SU-DHL-6 (cell line): Measurements from ENCODE around the gene ABHD15.
A peak's percentile ranks its signal among the peaks of the same experiment; 100 is the strongest.

Experiments used
- H2AFZ ChIP-seq: fragments of 200-600 bp; sonication (generic); 2 replicates; pipeline ENCODE4 v1.6.1; 2014; ENCODE audit warnings: low read depth, mild to moderate bottlenecking, moderate library complexity, mixed read lengths, antibody characterized with exemption, low read length; ENCODE audit not compliant: severe bottlenecking
- H3F3A ChIP-seq: fragments of 200-600 bp; shearing (Covaris generic); 2 replicates; pipeline ENCODE4 v1.6.0; 2016; ENCODE audit warnings: antibody characterized with exemption, mild to moderate bottlenecking; ENCODE audit not compliant: insufficient read depth
- H3K27ac ChIP-seq: fragments of 200-600 bp; sonication (generic); 2 replicates; pipeline ENCODE4 v1.5.1; 2016; ENCODE audit warnings: low read depth, mild to moderate bottlenecking, low read length, moderate library complexity, mixed read lengths
- H3K27me3 ChIP-seq: fragments of 200-600 bp; sonication (generic), shearing (Covaris generic); 2 replicates; pipeline ENCODE4 v1.6.0; 2014; ENCODE audit warnings: mild to moderate bottlenecking, low read length
- H3K36me3 ChIP-seq: fragments of 200-600 bp; sonication (generic); 2 replicates; pipeline ENCODE4 v1.6.1; 2014; ENCODE audit warnings: mild to moderate bottlenecking, low read length, mixed read lengths
- H3K4me2 ChIP-seq: fragments of 300-600, 200-600 bp; shearing (Covaris generic), sonication (generic); 2 replicates; pipeline ENCODE4 v1.6.0; 2014; ENCODE audit warnings: low read length, low read depth, mild to moderate bottlenecking; ENCODE audit not compliant: poor library complexity, severe bottlenecking
- H3K4me3 ChIP-seq: fragments of 200-600 bp; sonication (generic); 2 replicates; pipeline ENCODE4 v1.5.1; 2014; ENCODE audit warnings: antibody characterized with exemption, low read length, mild to moderate bottlenecking, mixed read lengths; ENCODE audit not compliant: insufficient read depth, poor library complexity, severe bottlenecking
- H3K79me2 ChIP-seq: fragments of 200-600 bp; sonication (generic); 2 replicates; pipeline ENCODE4 v1.6.1; 2014; ENCODE audit warnings: mild to moderate bottlenecking, low read length, moderate library complexity; ENCODE audit not compliant: insufficient read depth
- H3K9ac ChIP-seq: fragments of 200-600 bp; sonication (generic); 2 replicates; pipeline ENCODE4 v1.7.0; 2014; ENCODE audit warnings: mild to moderate bottlenecking, low read length
- H3K9me2 ChIP-seq: fragments of 200-600 bp; sonication (generic); replicated peaks from 2 replicates; pipeline ENCODE4 v1.6.1; 2014; ENCODE audit warnings: low read length; ENCODE audit not compliant: insufficient read depth
- H3K9me3 ChIP-seq: fragments of 200-600 bp; sonication (generic); 2 replicates; pipeline ENCODE4 v1.6.1; 2014; ENCODE audit warnings: low read length, mixed read lengths; ENCODE audit not compliant: insufficient read depth
- H4K20me1 ChIP-seq: fragments of 200-600 bp; sonication (generic); 2 replicates; pipeline ENCODE4 v1.6.1; 2014; ENCODE audit warnings: low read depth, mild to moderate bottlenecking, antibody characterized with exemption, low read length, moderate library complexity, mixed read lengths
- EZH2phosphoT487 ChIP-seq: fragments of 200-600 bp; sonication (generic), shearing (Covaris generic); conservative IDR thresholded peaks from 2 replicates; pipeline ENCODE4 v1.6.1; 2018; ENCODE audit warnings: mild to moderate bottlenecking, antibody characterized with exemption, low read length, moderate library complexity, mixed read lengths
- TF ChIP-seq, protein P1 (sequence below): fragments of 200-600 bp; sonication (generic); IDR thresholded peaks from one replicate; pipeline ENCODE4 v1.5.1; 2017; ENCODE audit warnings: antibody characterized with exemption, mild to moderate bottlenecking, low read length, moderate library complexity; ENCODE audit not compliant: insufficient read depth, poor library complexity, severe bottlenecking

Gene ABHD15

DNA sequence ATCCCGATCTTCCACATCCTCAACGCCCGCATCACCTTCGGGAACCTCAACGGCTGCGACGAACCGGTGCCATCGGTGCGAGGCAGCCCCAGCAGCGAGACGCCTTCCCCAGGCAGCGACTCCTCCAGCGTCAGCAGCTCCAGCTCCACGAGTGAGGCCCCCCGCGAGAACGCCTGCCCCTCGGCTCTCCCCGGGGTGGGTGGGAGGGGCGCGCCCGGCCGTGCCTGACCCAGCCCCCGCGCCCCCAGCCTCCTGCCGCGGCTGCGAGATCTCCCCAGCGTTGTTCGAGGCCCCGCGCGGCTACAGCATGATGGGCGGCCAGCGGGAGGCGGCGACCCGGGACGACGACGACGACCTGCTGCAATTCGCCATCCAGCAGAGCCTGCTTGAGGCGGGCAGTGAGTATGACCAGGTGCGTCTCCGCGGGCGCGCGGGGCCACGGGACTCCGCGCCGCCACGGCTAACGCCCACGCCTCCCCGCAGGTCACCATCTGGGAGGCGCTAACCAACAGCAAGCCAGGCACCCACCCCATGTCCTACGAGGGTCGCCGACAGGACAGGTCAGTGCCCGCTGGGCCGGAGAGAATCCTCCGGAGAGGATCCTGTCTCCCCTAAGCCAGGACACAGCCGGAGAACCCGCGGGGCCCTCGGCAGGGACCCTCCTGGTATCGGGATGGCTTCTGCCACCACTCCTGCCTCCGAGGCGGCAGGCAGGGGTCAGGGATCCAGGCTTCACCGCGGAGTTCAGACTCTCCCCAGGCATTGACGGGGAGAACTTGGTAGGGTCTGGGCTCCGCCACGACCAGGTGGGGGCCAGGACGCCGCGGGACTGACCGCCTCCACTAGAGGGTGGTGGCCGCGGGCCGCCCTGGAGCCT is 45.8 kb upstream of the ABHD15 start:
- Histone ChIP-seq H3K9me3 (no peaks in the 10 kb centered on the region), H3K9me2 (no peaks in the 10 kb centered on the region), H4K20me1 (no peaks in the 10 kb centered on the region), H3K9ac (no peak overlapping the region), H3F3A (no peaks in the 10 kb centered on the region), H3K27ac (no peak overlapping the region), H2AFZ (no peak overlapping the region), H3K36me3 (no peaks in the 10 kb centered on the region), H3K27me3 (no peaks in the 10 kb centered on the region), H3K79me2 (no peaks in the 10 kb centered on the region), H3K4me3 (no peak overlapping the region), H3K4me2 (peak overlapping the region; percentile 11)
- TF ChIP-seq EZH2phosphoT487, result no peak
- TF ChIP-seq, protein P1, sequence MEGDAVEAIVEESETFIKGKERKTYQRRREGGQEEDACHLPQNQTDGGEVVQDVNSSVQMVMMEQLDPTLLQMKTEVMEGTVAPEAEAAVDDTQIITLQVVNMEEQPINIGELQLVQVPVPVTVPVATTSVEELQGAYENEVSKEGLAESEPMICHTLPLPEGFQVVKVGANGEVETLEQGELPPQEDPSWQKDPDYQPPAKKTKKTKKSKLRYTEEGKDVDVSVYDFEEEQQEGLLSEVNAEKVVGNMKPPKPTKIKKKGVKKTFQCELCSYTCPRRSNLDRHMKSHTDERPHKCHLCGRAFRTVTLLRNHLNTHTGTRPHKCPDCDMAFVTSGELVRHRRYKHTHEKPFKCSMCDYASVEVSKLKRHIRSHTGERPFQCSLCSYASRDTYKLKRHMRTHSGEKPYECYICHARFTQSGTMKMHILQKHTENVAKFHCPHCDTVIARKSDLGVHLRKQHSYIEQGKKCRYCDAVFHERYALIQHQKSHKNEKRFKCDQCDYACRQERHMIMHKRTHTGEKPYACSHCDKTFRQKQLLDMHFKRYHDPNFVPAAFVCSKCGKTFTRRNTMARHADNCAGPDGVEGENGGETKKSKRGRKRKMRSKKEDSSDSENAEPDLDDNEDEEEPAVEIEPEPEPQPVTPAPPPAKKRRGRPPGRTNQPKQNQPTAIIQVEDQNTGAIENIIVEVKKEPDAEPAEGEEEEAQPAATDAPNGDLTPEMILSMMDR, result no peak

DNA sequence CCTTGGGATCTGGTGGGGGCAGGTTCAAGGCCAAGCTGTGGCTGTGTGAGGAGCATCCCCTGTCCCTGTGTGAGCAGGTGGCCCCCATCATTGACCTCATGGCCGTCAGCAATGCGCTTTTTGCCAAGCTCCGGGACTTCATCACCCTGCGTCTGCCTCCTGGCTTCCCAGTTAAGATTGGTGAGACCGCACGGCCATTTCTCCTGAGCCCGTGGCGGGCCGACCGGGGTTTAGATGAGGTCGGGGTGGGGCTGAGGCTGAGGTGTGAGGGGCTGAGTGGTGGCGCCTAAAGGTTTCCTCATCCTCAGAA is 45.2 kb upstream of the ABHD15 start:
- no peak overlapping the region for H3K4me2 ChIP-seq
- H4K20me1 ChIP-seq, result no peaks in the 10 kb centered on the region
- H3K4me3 ChIP-seq, result no peak overlapping the region
- no peak overlapping the region for H3K27ac ChIP-seq
- H3K9me2 ChIP-seq, result no peaks in the 10 kb centered on the region
- no peaks in the 10 kb centered on the region for H3K9me3 ChIP-seq
- H3K9ac ChIP-seq, result no peak overlapping the region
- H2AFZ ChIP-seq, result no peak overlapping the region
- H3K79me2 ChIP-seq, result no peaks in the 10 kb centered on the region
- no peak for TF ChIP-seq EZH2phosphoT487
- TF ChIP-seq, protein P1, result no peak
- no peaks in the 10 kb centered on the region for H3K36me3 ChIP-seq
- H3F3A ChIP-seq, result no peaks in the 10 kb centered on the region
- H3K27me3 ChIP-seq, result no peaks in the 10 kb centered on the region

DNA sequence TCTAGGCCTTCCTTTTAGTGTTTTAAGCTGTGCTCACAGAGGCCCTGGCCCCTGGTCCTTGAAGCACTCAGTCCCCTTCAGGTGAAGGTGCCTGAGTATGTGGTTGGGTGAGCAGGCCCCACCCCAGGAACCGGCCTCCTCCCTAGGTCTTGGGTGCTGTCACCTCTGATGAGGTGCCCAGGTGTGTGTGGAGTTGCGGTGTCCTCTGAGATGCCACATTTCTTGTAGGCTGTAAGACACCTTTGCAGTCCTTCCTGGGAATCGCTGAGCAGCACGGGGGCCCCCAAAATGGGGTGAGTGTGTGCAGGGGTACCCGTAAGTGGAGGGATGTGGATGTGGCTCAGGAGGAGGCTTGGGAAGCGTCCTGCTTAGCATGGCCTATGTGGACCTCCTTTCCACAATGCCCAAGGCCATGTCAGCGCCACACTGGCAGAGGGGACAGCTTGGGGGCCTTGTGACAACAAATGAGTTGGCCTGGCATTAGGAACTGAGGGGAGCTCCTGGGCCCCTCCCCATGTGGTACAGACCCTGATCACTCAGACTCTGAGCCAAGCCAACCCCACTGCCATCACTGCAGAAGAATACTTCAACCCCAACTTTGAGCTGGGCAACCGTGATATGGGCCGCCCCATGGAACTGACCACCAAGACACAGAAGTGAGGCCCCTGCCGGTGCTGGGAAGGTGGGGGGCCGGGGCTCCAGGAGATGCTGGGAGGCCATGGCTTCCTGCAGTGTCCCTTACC is 44.7 kb upstream of the ABHD15 start:
- Histone ChIP-seq H2AFZ (no peak overlapping the region), H3K27ac (no peak overlapping the region), H3K79me2 (no peaks in the 10 kb centered on the region), H3K27me3 (no peaks in the 10 kb centered on the region), H3K9me2 (no peaks in the 10 kb centered on the region), H3K4me3 (no peak overlapping the region), H3K36me3 (no peaks in the 10 kb centered on the region), H3K9me3 (no peaks in the 10 kb centered on the region), H3F3A (no peaks in the 10 kb centered on the region), H4K20me1 (no peaks in the 10 kb centered on the region), H3K4me2 (no peak overlapping the region), H3K9ac (no peak overlapping the region)
- TF ChIP-seq, protein P1, result no peak
- no peak for TF ChIP-seq EZH2phosphoT487
